Measurements from ENCODE around the gene C2CD2. TPM values are rescaled to one million over a fixed set of nuclear protein-coding genes. Genes with fewer than 3 reads are reported as not detected.

Gene C2CD2
- total and polyA plus RNA-seq, 2 of the 4 experiments (the other 2 are of a cell fraction), result 15.6 to 25.3 TPM

- no peak overlapping the region for H4K5ac ChIP-seq (ENCODE audit: low read depth, low read length)
- no peaks in the 10 kb centered on the region for H3K79me1 ChIP-seq (ENCODE audit: low read depth in 1 of 2, low read length in 2 of 2)
- in situ Hi-C loops (cut with MboI; ENCODE audit: low sequenced_read_pairs) (no loop called here), dilution Hi-C loops (cut with HindIII; ENCODE audit: low sequenced_read_pairs, unreplicated experiment) (no loop called here), intact Hi-C loops (cut with micrococcal nuclease) (no loop called here)
- H2AK9ac ChIP-seq (replicated peaks; ENCODE audit: low read depth, low read length, poor library complexity), result no peak overlapping the region
- no peak overlapping the region for H4K91ac ChIP-seq (ENCODE audit: insufficient read depth, low read depth, low read length)
- CTCF ChIA-PET, result no interaction called here
- POLR2A ChIA-PET (ENCODE audit: unreplicated experiment), result no interaction called here
- H3K14ac ChIP-seq (replicated peaks; ENCODE audit: low read depth, low read length), result no peak overlapping the region
- no peak for TF ChIP-seq CEBPB (IDR thresholded peaks at IDR 0.05; ENCODE audit: low read depth, low read length)
- TF ChIP-seq RFX5 (IDR thresholded peaks at IDR 0.05; ENCODE audit: low read depth, low read length), result no peak
- TF ChIP-seq CHD1 (IDR thresholded peaks at IDR 0.05; ENCODE audit: low read depth, low read length), result no peak
- no peak for TF ChIP-seq RCOR1 (IDR thresholded peaks at IDR 0.05; ENCODE audit: insufficient replicate concordance, low read length)
- no peak for TF ChIP-seq CTCF (conservative IDR thresholded peaks at IDR 0.05; ENCODE audit: low read depth, low read length)
- TF ChIP-seq NFE2L2 (IDR thresholded peaks at IDR 0.05; ENCODE audit: low read depth, low read length), result no peak
- TF ChIP-seq MXI1 (IDR thresholded peaks at IDR 0.05; ENCODE audit: borderline replicate concordance, low read depth, low read length), result no peak
- no peak for TF ChIP-seq MAFK (IDR thresholded peaks at IDR 0.05; ENCODE audit: low read depth, low read length)
- TF ChIP-seq USF2 (IDR thresholded peaks at IDR 0.05; ENCODE audit: low read depth, low read length), result no peak
- TF ChIP-seq POLR2A (IDR thresholded peaks at IDR 0.05; ENCODE audit: low read depth, low read length), result no peak
- no peak for TF ChIP-seq ELK1 (IDR thresholded peaks at IDR 0.05; ENCODE audit: borderline replicate concordance, low read depth, low read length)
- no peak for TF ChIP-seq MAZ (IDR thresholded peaks at IDR 0.05; ENCODE audit: borderline replicate concordance, low read depth, low read length)
- no peak for TF ChIP-seq RAD21 (IDR thresholded peaks at IDR 0.05; ENCODE audit: low read length)
- no peak for TF ChIP-seq SMC3 (IDR thresholded peaks at IDR 0.05; ENCODE audit: low read depth, low read length)
- TF ChIP-seq FOS (IDR thresholded peaks at IDR 0.05; ENCODE audit: low read depth, low read length), result no peak
- TF ChIP-seq BHLHE40 (IDR thresholded peaks at IDR 0.05; ENCODE audit: low read depth, low read length), result no peak
- H3K9me3 ChIP-seq (ENCODE audit: control insufficient read depth, insufficient read depth, low read length), result no peaks in the 10 kb centered on the region
- no peak overlapping the region for H2BK5ac ChIP-seq (ENCODE audit: low read depth, low read length, poor library complexity, severe bottlenecking)
- peaks cover 2% of the 10 kb centered on the region; the same call in 1 of the 2 replicates for H3K4me1 ChIP-seq (ENCODE audit: control insufficient read depth, insufficient read depth, low read length)
- H3K18ac ChIP-seq (ENCODE audit: low read depth, low read length), result no peak overlapping the region
- no peak overlapping the region for H2AK5ac ChIP-seq (ENCODE audit: low read depth, low read length)
- no peak overlapping the region for H2BK120ac ChIP-seq (ENCODE audit: low read depth, low read length)
- H3K27me3 ChIP-seq (ENCODE audit: control insufficient read depth, insufficient read depth, low read length), result peaks cover 1% of the 10 kb centered on the region; the same call in 1 of the 2 replicates
- 63% methylated on average over 2 of the region's 5 CpGs; no CpG with 5 or more reads in 1 of the 2 experiments for WGBS, 2 experiments (ENCODE audit: extremely low coverage in 2 of 2, insufficient read length in 1 of 2)
- H3K23ac ChIP-seq (ENCODE audit: low read depth, low read length), result no peak overlapping the region
- H4K8ac ChIP-seq (ENCODE audit: low read depth in 2 of 2, low read length in 2 of 2), result no peak overlapping the region
- ATAC-seq (ENCODE audit: low read depth) (no peak), DNase-seq (no peak)
- no peak overlapping the region for H2BK15ac ChIP-seq (ENCODE audit: low read depth, low read length)
- H3K4ac ChIP-seq (ENCODE audit: low read depth, low read length), result no peak overlapping the region
- H2BK20ac ChIP-seq (ENCODE audit: low read depth, low read length), result no peak overlapping the region
- no peak overlapping the region for H2AFZ ChIP-seq (replicated peaks; ENCODE audit: low read length, poor library complexity)
- H4K20me1 ChIP-seq (ENCODE audit: insufficient read depth, low read length), result no peaks in the 10 kb centered on the region
- H3K9me1 ChIP-seq (ENCODE audit: insufficient read depth, low read length), result peaks cover 5% of the 10 kb centered on the region; the same call in 1 of the 2 replicates
- H3K27ac ChIP-seq (ENCODE audit: insufficient read depth, low read length), result no peak overlapping the region
- no peak overlapping the region for H3K4me2 ChIP-seq (ENCODE audit: low read depth, low read length)
- no peaks in the 10 kb centered on the region for H3K36me3 ChIP-seq (ENCODE audit: control insufficient read depth, insufficient read depth, low read length)
- BruUV-seq (replicated peaks), result no TSS peak
- no peak overlapping the region for H3K9ac ChIP-seq (ENCODE audit: low read depth, low read length)
- no peak overlapping the region for H3K4me3 ChIP-seq (ENCODE audit: insufficient read depth, low read depth, low read length)
- no peak overlapping the region for H3K56ac ChIP-seq (ENCODE audit: extremely low read depth, insufficient read depth, low read length)
Measured at GRCh38 chr21:41965045-41965444, 11.2 kb upstream of the C2CD2 start.
